ENCODE measurements around the gene OLFM1.

GRCh38 chr9:135105938-135106491 is 18.5 kb downstream of the OLFM1 start:
- no peak for TF ChIP-seq REST (IDR thresholded peaks at IDR 0.05; ENCODE audit: insufficient read depth in 1 of 2, low read depth in 2 of 2, low read length in 2 of 2)
- no peak for TF ChIP-seq POLR2AphosphoS5 (IDR thresholded peaks at IDR 0.05; ENCODE audit: low read depth, low read length)

Data from PFSK-1 (cell line).